GM06990 (cell line): Measurements from ENCODE around the gene HDLBP.

ENCODE experiments used
- DNase-seq: peaks from one replicate; pipeline ENCODE4 v3.0.0-alpha.2; 2011; ENCODE audit not compliant: insufficient read length; ENCODE audit errors: extremely low read depth
- H3K27me3 ChIP-seq: replicated peaks from 2 replicates; pipeline ENCODE4 v1.6.0; 2011; ENCODE audit warnings: low read length; ENCODE audit not compliant: control insufficient read depth, insufficient read depth
- H3K36me3 ChIP-seq: 2 replicates; pipeline ENCODE4 v1.5.1; 2011; ENCODE audit warnings: low read length; ENCODE audit not compliant: control insufficient read depth, insufficient read depth
- H3K4me3 ChIP-seq: replicated peaks from 2 replicates; pipeline ENCODE4 v1.5.1; 2011; ENCODE audit warnings: low read depth, mild to moderate bottlenecking, control low read depth, low read length
- TF ChIP-seq, protein P1 (sequence below): IDR thresholded peaks from 2 replicates; pipeline ENCODE4 v1.5.1; 2011; ENCODE audit warnings: low read length, control low read depth, mild to moderate bottlenecking, inconsistent platforms; ENCODE audit not compliant: insufficient read depth, poor library complexity, severe bottlenecking

HDLBP gene

DNA sequence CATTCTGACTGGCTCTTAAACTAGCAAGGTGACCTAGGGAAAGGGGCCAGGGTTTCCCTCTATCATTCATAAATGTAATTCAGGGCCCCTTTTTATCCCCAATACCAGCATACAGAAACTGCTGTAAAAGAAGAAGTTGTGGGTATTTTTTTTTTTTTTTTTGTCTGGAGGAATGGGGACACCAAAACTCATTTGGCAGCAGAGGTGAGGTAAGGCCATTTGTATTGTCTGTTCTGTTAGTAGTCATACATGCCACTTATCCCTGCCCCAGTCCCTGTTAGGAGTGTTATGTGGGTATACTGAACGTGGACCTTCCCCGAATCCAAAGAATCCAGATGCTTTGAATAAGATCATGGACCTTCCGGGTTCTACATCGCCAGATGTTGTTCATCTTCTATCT is 1.9 kb upstream of the HDLBP start:
- Histone ChIP-seq H3K36me3 (no peaks in the 10 kb centered on the region; the same call in 1 of the 2 replicates), H3K4me3 (peak overlapping the region; percentile 97), H3K27me3 (no peaks in the 10 kb centered on the region)
- no peak for DNase-seq
- TF ChIP-seq, protein P1, sequence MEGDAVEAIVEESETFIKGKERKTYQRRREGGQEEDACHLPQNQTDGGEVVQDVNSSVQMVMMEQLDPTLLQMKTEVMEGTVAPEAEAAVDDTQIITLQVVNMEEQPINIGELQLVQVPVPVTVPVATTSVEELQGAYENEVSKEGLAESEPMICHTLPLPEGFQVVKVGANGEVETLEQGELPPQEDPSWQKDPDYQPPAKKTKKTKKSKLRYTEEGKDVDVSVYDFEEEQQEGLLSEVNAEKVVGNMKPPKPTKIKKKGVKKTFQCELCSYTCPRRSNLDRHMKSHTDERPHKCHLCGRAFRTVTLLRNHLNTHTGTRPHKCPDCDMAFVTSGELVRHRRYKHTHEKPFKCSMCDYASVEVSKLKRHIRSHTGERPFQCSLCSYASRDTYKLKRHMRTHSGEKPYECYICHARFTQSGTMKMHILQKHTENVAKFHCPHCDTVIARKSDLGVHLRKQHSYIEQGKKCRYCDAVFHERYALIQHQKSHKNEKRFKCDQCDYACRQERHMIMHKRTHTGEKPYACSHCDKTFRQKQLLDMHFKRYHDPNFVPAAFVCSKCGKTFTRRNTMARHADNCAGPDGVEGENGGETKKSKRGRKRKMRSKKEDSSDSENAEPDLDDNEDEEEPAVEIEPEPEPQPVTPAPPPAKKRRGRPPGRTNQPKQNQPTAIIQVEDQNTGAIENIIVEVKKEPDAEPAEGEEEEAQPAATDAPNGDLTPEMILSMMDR, result no peak

DNA sequence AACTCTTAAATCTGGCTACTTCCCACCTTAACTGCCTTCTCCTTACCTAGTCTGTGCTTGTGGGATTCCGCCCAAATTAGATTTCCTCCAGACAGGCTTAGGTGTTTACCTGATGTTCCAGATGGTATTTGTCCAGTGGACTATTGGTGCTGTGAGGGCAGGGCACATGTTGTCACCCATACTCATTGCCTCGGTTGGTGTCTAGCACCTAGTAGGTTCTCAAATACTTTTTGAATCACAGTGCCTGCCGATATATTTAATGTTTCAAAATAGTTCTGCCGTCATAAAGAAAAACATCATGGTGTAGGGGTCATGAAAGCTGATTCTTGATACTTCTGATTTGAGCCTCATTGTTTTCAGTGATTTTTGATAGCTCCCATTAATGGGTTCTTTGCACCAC is 1.4 kb upstream of the HDLBP start:
- H3K27me3 ChIP-seq, result no peaks in the 10 kb centered on the region
- peak overlapping the region; percentile 97 for H3K4me3 ChIP-seq
- H3K36me3 ChIP-seq, result no peaks in the 10 kb centered on the region; the same call in 1 of the 2 replicates
- no peak for DNase-seq
- TF ChIP-seq, protein P1, result no peak

DNA sequence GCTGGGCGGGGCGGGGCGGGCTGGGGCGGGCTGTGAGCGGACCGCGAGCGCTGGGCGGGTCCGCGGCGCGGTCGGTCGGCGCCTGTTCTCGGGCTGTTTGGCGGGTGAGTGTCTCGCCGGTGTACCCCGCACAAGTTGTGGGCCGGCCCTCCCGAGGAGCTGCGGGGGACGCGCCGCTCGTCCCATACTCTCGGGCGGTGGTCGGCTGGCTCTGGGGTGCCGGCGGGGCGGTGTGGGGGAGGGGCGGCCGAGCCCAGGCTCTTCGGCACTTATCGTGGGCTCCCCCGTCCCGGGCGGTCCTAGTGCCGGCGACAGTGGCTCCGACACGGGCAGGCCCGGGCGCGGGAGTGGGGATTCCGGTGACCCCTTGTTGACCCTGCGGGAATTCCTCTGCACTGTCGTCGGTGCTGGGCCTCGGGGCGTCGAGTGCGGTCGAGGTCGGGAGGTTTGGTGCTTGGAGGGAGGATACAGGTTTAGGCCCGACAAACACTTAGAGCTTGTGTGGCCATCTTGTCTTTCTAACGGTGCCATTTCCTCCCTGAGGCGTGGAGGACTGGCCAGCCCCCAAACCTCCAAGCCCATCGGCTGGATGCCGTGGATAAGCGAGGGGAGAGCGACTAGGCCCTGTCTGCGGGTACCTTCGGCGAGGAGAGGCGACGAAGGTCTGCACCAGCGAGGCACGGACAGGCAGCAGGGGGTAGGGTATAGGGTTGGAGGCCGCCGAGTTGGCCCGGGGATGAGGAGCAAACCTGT is 583 bp upstream of the HDLBP start, which contains the start of gene SEPTIN2:
SEPTIN2 (plus strand) TSS at position 47 of the 753 bp plus-strand sequence. CDS start 8,308 bp downstream, outside the sequence.
- TF ChIP-seq, protein P1, result no peak
- H3K4me3 ChIP-seq, result peak within 1 kb of the TSS; percentile 99
- DNase-seq, result peak; percentile 88
- no peaks in the 10 kb centered on the region; the same call in 1 of the 2 replicates for H3K36me3 ChIP-seq
- H3K27me3 ChIP-seq, result no peaks in the 10 kb centered on the region

DNA sequence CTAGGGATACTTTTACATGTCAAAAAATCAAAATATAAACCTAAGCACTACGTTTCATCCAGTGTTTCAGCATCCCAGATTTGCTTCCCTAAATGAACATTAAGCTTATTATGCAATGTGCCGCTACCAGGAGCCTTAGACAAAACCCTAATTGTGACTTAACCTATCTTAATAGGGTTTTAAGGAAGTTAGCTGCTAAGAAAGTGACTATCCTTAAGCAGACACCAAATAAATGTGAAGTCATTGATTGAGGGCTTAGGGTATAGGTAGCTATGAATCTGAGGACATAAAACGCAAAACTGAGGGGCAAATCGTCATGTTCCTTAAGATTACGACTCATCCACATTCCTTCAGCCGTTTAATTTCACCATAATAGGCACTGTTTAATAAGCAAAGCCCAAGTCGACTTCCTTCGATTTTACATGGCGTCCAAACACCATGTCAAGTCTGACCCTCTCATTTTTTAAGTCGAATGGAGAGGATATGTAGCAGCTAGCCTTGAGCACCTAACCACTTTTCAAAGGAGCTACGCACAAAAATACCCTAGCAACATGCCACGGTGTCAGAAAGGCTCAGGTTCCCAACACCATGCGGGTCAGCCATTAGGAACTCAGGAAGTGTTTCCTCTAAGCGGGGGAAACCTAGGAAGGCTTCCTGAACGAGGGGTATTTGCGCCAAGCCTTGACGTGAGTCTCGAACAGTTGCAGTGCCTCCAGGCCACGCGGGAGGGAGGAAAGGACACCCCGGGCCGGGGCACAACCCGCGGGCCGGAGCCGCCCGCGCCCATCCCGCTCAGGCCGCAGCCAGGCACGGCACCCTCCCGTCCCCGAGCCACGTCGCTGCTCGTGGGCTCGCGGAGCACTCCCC is 1.0 kb downstream of the HDLBP start:
- TF ChIP-seq, protein P1, result no peak
- no peak for DNase-seq
- no peaks in the 10 kb centered on the region for H3K27me3 ChIP-seq
- H3K36me3 ChIP-seq, result no peaks in the 10 kb centered on the region; the same call in 1 of the 2 replicates
- peak overlapping the region; percentile 99 for H3K4me3 ChIP-seq

DNA sequence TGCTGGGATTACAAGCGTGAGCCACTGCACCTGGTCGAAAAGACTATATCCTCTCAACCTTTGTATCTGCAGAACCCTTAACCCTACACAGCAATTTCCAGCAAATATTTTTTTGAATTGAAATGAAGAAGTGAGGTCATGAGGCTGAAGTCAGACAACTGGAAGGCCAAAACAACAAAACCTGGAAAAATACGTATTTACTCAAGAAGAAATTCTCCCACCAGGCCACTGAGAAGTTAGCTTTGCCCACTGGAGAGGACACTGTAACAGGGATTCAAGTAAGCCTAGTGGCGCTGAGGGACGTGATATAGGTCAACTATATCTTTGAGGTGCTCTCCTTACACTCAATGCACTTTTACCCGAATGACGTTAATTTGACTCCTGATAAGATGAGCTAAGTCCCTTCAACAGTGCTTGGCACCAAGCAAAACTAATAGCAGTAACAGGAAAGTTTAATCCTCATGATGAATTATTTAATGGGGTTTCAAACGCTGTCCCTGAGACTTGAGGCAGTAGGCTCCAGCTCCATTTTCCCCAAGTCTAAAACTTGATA is 1.9 kb downstream of the HDLBP start:
- Histone ChIP-seq H3K27me3 (no peaks in the 10 kb centered on the region), H3K4me3 (peak overlapping the region; percentile 99), H3K36me3 (peaks cover 3% of the 10 kb centered on the region)
- DNase-seq, result no peak
- TF ChIP-seq, protein P1, result no peak
